ENCODE measurements around the gene INO80E.
"Not testable (repeated sequence)": the region's sequence is repeated elsewhere in the genome, so short reads cannot be mapped to it uniquely, and the experiment has no call there.

The INO80E gene

GRCh38 chr16:29995911-29996765 is at the start of gene INO80E:
Gene INO80E, plus strand, starts transcription at chr16:29996241. Its CDS starts 70 bp downstream, at chr16:29996311.
- peak; percentile 99 for DNase-seq

- no peak for DNase-seq
Measured at GRCh38 chr16:29947897-29948296, 48.1 kb upstream of the INO80E start.

GRCh38 chr16:29950806-29951461 is 45.1 kb upstream of the INO80E start:
- no peak for DNase-seq

- DNase-seq: no peak
Measured at GRCh38 chr16:29951625-29952365, 44.2 kb upstream of the INO80E start.

GRCh38 chr16:29958756-29959155 is 37.3 kb upstream of the INO80E start:
- no peak for DNase-seq

GRCh38 chr16:29959293-29959692 is 36.7 kb upstream of the INO80E start:
- no peak for DNase-seq

- not testable (repeated sequence) for DNase-seq
Measured at GRCh38 chr16:29959821-29960220, 36.2 kb upstream of the INO80E start.

- no peak for DNase-seq
Measured at GRCh38 chr16:29961127-29961478, 34.9 kb upstream of the INO80E start.

- DNase-seq: peak; percentile 93
Measured at GRCh38 chr16:29961479-29962343, 34.3 kb upstream of the INO80E start, which contains the start of gene TMEM219. Gene TMEM219, plus strand, starts transcription at chr16:29962079. Its CDS starts 1,065 bp downstream, at chr16:29963144.

GRCh38 chr16:29962344-29962994 is 33.6 kb upstream of the INO80E start:
- no peak for DNase-seq

GRCh38 chr16:29963021-29963743 is 32.9 kb upstream of the INO80E start:
- DNase-seq: no peak

GRCh38 chr16:29968205-29968604 is 27.8 kb upstream of the INO80E start:
- DNase-seq: no peak

GRCh38 chr16:29971304-29971703 is 24.7 kb upstream of the INO80E start:
- DNase-seq: no peak

- no peak for DNase-seq
Measured at GRCh38 chr16:29972500-29972899, 23.5 kb upstream of the INO80E start.

GRCh38 chr16:29972992-29973383 is 23.1 kb upstream of the INO80E start:
- no peak for DNase-seq

- DNase-seq: peak; percentile 98
Measured at GRCh38 chr16:29973384-29974246, 22.4 kb upstream of the INO80E start, which contains the start of gene TAOK2. Gene TAOK2, plus strand, starts transcription at chr16:29973868. Its CDS starts 3,905 bp downstream, at chr16:29977773.

GRCh38 chr16:29974291-29975133 is 21.5 kb upstream of the INO80E start:
- DNase-seq: peak; percentile 18

GRCh38 chr16:29975134-29975538 is 20.9 kb upstream of the INO80E start:
- no peak for DNase-seq

Measured in CD4-positive, alpha-beta T cell treated with Interleukin-6 for 4 hours (primary cell).